GM19438 (cell line): Measurements from ENCODE around the gene PANX1.

Source experiments
- ATAC-seq: cut with Tn5 transposase; IDR thresholded peaks from one replicate; pipeline ENCODE4 v1.9.1; 2021; ENCODE audit warnings: low read depth; ENCODE audit not compliant: unreplicated experiment

PANX1 gene

DNA sequence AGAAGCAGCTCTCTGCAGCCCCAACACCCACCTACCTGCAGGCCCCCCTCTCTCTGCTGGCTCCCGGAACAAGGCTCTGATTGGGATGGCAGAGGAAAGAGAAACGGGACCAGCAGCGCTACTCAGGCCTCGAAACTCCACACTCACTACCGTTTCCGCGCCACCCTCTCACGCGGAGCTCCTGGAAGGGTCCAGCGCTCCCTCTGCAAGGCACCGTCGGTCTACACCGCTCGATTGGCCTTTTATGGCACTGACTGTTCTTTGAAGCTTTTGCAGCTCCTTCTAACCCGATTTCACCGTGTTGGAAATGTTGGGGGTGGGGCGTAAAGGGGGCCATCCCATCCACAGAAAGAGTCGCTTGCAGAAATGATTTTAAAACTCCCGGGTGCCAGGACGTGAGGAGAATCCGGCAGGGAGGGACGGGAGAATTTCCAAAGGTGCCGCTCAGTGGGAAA lies 323 bp upstream of the PANX1 start:
- peak; percentile 33 for ATAC-seq

DNA sequence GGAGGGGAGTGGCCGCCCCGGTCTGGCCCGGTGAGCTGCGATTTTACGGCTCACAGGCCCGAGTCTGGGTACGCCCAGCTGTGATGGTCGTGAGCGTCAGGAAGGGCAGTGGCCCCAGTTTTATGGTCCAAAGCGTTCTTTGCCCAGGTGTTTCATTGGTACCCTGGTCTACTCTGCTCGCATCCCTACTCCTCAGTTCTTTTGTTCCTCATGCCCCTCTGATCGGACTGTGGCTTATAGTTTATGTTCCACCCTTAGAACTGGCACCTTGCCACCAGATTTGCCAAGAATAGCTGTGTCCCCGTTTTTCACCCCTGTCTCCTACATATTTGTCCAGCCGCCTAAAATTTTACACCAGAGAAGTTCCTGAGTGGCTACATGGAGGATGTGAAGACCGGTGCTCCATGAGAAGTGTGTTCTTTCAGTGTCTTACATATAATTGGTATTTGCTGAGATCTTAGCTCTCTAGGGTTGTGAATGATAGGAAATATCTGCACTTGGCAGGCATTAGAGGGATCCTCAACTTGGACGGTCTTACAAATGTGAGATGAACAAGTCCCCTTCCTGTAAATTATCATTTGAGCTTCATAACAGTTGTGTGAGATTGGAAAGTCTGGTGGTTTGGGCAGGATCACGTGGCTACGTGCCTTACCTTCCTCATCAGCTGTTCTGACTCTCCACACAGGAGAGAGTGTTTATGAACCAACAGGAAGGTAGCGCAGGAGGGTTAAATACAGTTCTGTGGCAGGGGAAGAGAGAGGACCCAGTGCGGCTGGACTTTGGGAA lies 1.1 kb downstream of the PANX1 start:
- ATAC-seq: no peak

DNA sequence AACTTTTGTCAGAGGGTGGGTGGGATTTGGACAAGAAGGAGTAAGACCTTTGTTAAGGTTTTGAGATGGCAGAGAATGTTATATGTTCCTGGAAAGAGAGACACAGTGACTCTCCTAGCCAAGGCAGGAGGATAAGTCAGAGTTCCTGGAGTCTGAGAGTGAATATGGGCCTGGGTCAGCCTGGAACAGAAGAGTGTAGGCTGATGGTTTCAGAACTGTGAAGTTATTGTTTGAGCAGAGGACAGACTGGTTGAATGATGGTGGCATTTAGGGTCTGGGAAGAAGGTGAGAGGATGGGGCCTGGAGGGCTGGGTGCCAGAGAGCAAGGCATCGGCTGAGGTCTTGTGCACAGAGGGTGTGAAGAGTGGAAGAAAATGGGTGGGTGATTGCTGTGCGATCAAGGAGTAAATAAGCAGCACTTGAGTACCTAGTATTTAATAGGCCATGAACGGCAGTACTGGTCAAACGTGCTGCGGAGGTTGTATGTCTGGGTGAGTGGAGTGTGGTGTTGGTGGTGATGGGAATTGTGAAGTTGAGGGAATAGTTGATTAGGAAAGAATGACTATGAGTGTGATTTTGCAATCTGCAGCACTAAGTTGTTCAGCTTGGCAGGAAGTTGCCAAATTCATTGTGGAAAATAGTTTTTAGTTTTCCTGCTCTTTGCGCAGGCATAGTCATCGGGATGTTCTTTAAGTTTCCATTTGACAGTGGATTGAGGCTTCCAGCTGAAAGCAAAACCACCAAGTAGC lies 1.8 kb downstream of the PANX1 start:
- no peak for ATAC-seq

DNA sequence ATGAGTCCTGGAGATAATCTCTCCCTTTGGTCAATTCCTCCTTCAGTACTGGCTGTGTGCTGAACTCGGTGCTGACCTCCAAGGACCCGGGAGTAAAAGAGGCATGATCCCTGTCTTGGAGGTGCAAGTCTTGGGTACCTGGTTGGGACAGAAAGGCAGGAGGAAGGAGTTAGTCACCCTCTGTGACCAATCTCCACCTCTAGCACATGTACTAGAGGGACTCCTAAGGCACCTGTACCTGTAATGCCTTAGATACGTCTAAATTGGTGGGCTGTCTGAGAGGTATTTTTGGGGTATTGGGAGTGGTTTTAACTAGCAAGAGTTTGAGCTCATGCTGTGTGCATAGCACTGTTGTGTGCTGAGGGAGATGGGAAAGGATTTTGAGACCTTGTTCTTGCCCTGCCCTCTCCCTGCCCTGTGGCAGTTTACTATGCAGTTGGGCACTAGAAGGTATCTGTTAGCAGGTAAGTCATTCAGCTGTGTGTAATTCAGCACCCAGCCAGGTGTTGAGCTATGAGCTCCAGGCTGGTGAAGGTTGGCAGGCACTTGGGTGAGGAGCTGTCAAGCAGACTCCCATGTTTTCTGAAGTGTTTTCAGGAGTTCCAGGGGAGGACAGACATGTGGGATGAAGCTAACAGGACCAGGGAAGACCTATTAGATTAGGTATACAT lies 2.5 kb downstream of the PANX1 start:
- ATAC-seq: no peak

DNA sequence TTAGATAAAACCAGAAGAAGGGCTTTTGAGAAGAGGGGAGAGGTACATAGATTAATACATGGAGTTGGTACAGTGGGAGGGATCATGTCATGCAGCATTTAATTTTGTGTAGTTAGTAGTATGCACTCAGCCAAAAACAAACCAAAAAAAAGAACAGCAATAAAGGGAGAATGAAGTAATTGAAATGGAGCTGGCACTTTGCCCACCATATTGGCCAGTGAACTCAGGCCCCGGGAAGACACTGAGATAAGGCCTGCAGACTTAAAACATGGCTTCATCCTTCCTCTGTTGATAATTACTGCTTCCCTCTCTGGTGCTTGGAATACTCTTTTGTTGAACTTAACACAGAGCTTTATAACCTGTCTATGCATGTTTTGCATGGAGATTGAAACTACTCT lies 3.1 kb downstream of the PANX1 start:
- no peak for ATAC-seq

DNA sequence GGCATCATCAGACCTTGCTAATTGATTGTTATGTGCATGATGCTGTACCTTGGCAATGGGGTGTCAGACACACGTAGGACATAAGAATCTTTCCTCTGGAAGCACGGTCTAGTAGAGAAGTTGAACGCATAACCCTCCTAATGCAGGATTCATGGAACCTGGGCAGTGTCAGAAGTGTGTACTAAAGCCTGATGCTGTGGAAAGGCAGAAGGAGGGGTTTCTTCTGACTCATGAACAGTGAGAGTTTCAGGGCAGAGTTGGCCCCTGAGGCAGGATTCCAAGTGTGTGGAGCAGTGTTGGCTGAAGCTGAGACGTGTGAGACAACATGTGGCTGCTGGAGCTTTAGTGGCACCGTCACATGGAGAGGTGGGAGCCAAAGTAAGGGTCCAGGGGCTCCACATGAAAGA lies 3.5 kb downstream of the PANX1 start:
- no peak for ATAC-seq

DNA sequence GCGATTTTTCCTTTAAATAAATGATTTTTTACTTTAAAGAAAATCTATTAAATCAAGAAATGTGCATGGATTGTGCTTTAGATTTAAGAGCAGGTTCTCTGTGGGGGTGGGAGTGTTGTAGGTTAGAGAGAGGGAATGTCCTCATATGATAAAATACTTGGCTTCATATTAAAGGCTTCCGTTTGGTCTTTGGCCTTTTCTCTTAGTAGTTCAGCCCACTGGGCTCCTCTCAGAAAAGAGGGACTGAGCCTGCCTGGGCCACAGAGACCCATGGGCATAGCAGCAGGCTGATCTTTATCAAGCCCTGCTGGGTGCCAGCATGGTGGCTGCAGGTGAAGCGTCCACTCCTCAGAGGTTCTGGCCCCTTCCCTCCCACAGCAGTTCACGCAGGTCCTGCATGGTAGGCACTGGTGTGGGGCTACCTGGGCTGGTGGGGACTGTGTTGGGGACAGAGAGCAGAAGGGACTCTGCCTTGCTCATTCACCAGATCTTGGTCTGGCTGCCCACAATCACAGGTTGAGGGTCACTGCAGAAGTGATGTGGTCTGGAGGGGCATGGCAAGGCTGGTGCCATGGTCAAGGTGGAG lies 4.3 kb downstream of the PANX1 start:
- ATAC-seq: no peak

DNA sequence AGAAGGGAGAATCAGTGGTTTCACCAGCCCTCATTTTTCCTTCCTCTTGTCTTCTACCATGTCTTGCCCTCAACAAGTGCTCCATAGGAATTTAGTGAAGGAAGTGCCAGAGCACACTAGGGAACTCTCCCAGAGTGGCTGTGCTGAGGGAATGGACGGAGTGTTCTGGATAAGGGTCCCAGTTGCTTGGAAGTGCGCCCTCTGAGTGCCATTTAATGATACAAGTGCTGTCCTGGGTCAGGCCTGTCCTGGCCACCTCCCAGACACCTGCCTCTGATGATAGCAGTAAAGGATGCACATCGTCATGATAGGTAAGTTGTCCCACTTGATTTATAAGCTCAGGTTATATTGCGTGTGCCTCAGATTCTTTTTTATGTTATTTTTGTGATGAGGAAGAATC lies 5.1 kb downstream of the PANX1 start:
- ATAC-seq: no peak

DNA sequence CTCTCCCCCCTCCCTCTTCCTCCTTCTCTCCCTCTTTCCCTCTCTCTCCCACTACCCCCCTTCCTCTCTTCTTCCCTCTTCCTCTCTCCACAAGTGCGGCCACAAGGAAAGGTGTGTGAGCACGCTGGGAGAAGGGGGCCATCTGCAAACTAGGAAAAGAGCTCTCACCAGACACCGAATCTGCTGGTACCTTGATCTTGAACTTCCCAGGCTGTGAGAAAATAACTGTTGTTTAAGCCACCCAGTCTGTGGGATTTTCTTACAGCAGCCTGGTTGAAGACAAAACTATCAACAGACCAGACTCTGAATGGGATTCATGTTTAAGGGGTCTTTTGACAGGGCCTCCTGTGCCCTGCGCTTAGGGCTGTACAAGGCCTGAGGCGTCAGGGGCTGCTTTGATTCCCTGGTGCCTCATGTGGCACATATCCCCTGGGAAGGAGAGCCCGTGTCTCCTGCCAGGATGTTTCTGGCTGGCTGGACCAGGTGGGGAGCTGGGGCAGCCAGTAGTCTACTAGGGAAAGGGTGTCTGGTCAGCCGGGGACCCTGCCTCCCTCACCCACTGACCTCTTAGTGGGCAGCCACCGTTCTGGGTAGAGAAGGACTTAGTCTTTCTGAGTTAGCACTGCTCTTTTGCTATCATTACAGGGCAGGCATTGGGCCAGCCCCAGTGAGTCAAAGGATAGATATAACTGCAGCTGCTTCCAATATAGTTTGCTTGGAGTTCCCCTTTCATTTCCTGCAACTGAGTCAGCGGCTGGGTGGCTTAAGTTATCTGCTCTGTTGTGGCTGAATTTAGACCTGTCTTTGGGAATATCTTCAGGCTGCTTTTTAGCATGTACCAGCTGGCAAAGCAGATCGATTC lies 6.2 kb downstream of the PANX1 start:
- no peak for ATAC-seq

DNA sequence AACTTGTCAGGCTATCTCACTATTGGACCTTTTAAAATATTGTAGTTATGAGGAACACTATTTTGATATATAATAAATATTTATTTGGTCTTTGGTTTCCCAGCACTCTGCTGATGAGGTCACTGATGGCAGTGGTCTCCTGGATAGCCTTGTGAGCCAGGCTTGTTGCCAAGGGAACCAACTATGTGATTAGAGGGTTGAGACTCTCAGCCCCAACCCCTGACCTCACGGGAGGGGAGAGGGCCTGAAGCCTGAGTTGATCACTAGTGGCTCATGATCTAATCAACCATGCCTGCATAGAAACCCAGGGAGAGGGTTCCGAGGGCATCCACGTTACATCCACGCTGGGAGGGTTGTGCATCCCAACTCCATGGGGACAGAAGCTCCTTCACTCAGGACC lies 10.8 kb downstream of the PANX1 start:
- no peak for ATAC-seq

DNA sequence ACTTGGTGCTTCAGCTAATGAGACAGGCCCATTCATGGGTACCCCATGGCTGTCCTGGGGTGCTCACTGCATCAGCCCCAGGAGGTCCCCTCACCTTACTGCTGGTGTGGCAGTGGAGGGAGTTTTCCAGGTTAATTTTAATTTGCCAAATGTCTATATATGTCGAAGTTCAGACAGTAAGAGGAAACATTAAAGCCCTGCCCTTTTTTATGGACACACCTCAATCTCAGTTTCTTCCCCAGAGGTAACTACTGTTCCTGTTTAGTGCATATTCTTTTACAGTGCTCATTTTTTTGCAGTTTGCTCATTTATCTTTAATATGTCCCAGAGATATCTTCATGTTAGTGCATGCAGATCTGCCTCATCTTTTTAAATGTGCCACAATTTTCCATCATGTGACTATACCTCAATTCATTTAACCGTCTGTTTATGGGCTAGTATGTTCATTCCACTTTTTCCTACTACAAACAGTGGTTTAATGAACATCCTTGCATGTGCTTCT lies 11.6 kb downstream of the PANX1 start:
- ATAC-seq: no peak

DNA sequence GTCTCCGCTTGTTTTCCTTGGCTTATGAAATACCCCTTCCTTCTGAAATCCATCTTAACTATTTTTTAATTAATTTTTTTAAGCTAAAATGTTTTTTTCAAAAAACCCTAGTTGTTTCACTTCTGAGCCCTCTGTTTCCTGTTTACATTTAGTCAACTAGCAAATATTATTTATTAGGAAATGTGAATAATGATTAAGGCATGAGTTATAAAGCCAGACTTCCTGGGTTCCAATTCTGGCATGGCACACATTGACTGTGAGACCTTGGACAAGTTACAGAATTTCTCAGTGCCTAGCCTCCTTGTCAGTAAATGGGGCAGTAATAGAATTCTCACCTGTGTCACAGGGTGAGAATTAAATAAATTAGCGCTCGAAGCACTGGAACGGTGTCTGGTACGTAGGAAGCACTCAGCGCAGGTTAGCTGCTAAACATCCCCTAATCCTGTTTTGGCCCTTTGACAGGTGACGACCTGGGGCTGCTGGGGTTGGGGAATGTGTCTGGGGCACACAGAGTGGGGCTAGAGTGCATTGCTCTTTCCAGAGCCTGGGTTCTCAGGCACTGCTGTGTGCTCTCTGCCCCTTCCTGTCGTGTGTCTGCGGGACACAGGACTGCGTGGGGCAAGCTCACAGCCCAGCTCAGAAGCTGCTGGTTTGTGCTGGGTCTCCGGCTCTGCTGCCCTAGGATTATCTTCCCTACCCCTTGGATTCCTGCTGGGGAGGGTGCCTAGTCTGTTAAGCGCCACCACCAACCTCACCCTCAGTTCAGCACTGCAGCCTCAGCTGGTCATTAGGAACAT lies 13.1 kb downstream of the PANX1 start:
- ATAC-seq: no peak

DNA sequence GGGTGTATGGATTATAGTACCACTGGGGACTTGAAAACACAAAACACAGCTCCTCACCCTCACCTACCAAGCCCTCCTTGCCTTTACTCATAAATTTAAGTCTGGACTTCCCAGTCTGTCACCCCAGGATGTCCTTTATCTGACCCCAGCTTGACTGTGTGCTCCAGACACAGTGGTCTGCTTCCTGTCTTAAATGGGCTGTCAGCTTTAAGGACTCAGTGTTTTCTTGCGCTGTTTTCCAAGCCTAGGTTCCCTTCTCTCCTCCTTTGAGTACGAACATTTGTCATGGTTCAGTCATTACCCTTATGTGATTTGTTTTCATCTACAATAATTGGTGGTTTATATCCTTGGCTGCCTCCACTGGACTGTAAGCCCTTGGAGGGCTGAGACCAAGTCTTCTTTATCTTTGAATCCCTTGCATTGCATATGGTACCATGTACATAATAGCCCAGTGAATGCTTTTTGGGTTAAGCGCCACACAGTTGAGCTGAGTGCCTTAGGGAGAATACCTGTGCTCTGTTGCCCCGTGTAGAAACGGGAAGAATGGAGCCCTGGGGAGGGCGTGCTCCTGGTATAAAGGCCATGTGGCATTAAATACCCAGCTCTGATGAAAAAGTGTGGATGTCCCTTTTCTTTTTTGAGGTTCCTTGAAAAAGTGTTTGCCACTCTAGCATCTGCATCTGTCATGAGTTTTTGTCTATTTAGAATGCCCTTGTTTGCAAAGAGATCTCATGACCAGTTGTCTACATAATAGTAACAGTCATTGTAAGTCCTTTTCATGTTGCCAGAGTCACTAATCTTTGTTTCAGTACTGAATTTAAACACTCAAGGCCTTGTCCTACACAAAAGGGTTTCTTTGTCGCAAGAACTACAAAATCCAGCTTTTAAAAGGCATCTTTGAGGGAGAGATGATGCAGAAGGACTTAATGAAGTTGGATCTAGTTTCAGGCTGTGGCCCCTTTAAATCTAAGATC lies 14.0 kb downstream of the PANX1 start:
- ATAC-seq: no peak

DNA sequence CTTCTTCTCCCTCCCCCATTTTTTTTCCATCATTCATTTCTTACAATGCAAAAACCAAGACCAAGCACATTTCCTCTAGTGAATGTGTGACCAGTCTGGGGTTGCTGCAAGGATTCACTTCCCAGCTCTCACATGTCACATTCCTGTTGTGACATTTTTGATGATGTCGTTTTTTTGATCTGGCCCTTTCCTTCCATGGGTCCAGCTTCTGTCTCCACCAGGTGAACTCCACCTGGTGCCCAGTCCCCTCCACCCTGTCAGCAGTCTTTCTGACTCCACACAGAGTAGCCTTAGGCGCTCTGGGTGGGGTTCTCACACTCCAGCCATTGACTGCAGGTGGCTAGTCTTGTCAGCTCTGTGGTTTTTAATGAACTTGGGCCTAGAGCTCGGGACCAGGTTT lies 15.6 kb downstream of the PANX1 start:
- no peak for ATAC-seq

DNA sequence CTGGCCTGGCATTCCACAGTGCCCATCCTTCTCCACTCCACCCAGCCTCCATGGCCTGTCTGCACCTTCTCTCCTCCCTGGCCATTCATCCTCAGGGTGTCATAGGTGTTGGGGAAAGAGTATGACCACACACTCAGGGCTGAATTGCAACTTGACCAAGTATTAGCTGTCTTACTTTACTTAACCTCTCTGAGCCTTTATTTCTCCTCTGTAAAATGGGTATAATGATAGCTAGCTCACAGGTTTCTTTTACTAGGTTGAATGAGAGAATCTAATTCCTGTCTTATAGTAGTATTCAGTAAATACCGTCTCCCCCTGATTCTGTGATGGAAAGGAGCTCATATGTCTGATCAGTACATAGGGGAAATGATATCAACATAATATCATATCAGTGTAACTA lies 16.0 kb downstream of the PANX1 start:
- ATAC-seq: no peak

DNA sequence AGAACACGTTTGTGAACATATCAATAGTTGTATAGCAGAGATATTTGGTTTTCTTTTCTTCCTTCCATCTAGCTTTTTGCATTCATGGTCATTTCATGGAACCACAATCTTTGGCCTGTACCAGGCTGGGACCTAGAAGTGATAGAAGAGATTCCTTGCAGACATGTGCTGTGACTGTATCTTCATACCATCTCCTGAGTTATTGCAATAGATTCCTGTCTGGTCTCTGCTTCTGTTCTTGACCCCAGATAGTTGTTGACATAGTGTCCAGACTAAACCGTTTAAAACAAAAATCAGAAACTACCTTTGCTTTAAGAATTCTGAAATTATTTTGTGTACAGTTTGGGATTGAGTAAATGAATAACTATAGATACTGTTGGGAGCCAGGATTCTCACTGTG lies 16.8 kb downstream of the PANX1 start:
- no peak for ATAC-seq

DNA sequence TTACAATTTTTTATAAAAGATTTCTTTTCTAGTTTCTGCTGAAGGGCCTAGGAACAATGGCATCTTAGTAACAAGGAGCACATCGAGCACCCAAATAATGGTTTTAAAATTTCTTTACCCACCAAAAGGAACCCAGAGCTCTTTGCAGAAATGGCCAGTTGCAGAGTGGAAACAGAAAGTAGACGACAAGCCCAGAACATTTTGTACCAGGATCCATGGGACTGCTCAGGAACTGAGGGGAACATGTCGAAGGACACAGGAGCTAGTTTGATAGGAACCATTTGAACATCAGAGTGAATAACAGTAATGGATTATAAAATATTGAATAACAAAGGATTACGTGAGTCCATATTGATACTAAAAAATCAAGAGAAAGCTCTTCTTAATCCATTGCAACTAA lies 17.3 kb downstream of the PANX1 start:
- no peak for ATAC-seq

DNA sequence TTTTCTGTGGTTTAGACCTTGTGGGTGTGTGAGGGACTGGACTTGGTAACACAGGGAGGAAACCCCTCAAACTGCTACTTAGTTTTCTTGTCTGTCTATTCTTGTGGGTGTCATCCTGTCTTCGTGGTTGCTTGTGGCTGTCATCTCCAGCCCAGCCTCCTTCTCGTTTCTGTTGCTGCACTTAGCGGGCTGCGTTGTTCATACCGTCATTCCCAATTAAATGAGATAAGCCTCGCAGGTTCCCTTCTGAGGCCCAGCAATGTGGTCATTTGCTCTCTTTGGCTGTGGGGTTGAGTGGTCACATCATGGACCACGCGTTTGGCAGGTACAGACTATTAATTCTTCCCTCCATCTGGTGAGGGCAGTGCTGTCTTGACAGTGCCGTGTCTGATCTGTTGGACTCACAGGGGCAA lies 18.8 kb downstream of the PANX1 start:
- no peak for ATAC-seq
